HG03066 (cell line): ENCODE data around the gene GASK1A.

ENCODE experiments used
- ATAC-seq: cut with Tn5 transposase; IDR thresholded peaks from one replicate; pipeline ENCODE4 v1.9.1; 2021; ENCODE audit warnings: low read depth; ENCODE audit not compliant: unreplicated experiment

The GASK1A gene

DNA sequence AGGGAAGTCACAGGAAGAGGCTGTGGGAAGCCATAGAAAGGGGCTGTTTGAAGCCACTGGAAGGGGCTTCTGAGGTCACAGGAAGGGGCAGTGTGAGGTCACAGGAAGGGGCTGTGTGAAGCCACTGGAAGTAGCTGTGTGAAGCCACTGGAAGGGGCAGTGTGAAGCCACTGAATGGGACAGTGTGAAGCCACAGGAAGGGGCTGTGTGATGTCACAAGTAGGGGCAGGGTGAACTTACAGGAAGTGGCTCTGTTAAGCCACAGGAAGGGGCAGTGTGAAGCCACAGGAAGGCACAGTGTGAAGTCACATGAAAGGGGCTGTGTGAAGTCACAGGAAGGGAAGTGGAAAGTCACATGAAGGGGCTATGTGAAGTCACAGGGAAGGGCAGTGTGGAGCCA, 33.1 kb downstream of the GASK1A start:
- no peak for ATAC-seq

DNA sequence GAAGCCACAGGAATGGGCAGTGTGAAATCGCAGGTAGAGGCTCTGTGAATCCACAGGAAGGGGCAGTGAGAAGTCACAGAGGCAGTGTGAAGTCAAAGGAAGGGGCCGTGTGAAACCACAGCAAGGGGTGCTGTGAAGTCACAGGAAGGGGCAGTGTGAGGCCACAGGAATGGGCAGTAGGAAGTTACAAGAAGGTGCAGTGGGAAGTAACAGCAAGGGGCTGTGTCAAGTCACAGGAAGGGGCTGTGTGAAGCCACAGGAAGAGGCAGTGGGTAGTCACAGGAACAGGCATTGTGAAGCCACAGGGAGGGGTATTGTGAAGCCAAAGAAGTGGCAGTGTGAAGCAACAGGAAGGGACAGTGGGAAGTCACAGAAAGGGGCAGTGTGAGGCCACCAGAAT, 34.1 kb downstream of the GASK1A start:
- ATAC-seq, result no peak

DNA sequence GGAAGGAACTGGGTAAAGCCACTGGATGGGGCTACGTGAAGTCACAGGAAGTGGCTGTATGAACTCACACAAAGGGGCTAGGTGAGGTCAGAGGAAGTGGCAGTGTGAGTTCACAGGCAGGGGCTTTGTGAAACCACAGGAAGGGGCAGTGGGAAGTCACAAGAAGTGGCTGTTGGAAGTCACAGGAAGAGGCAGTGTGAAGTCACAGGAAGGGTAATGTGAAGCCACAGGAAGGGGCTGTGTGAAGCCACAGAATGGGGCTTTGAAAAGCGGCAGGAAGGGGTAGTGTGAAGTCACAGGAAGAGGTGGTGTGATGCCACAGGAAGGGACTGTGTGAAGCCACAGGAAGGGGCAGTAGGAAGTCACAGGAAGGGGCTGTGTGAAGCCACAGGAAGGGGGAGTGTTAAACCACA, 34.6 kb downstream of the GASK1A start:
- no peak for ATAC-seq

DNA sequence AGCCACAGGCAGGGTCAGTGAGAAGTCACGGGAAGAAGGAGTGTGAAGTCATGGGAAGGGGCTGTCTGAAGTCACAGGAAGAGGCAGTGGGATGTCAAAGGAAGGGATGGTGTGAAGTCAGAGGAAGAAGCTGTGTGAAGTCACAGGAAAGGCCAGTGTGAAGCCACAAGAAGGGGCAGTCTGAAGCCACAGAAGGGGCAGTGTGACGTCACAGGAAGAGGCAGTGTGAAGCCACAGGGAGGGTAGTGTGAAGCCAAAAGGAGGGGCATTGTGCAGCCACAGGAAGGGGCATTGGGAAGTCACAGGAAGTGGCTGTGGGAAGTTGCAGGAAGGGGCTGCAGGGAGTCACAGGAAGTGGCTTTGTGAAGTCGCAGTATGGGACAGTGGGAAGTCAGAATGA, 35.1 kb downstream of the GASK1A start:
- ATAC-seq, result no peak

DNA sequence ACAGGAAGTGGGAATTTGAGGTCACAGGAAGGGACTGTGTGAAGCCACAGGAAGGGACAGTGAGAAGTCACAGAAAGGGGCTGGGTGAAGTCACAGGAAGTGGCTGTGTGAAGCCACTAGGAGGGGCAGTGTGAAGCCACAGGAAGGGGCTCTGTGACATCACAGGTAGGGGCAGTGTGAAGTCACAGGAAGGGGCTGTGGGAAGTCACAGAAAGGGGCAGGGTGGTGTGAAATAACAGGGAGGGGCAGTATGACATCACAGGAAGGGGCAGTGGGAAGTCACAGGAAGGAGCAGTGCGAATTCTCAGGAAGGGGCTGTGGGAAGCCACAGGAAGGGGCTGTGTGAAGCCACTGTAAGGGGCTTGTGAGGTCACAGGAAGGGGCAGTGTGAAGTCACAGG, 35.8 kb downstream of the GASK1A start:
- ATAC-seq, result no peak

DNA sequence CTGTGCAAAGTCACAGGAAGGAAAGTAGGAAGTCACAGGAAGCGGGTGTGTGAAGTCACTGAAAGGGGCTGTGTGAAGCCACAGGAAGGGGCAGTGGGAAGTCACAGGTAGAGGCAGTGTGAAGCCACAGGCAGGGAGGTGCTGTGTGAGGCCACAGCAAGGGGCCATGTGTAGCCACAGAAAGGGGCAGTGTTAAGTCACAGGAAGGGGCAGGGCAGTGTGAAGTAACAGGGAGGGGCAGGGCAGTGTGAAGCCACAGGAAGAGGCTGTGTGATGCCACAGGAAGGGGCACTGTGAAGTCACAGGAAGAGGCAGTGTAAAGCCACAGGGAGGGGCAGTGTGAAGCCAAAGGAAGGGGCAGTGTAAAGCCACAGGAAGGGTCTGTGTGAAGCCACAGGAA, 36.5 kb downstream of the GASK1A start:
- no peak for ATAC-seq

DNA sequence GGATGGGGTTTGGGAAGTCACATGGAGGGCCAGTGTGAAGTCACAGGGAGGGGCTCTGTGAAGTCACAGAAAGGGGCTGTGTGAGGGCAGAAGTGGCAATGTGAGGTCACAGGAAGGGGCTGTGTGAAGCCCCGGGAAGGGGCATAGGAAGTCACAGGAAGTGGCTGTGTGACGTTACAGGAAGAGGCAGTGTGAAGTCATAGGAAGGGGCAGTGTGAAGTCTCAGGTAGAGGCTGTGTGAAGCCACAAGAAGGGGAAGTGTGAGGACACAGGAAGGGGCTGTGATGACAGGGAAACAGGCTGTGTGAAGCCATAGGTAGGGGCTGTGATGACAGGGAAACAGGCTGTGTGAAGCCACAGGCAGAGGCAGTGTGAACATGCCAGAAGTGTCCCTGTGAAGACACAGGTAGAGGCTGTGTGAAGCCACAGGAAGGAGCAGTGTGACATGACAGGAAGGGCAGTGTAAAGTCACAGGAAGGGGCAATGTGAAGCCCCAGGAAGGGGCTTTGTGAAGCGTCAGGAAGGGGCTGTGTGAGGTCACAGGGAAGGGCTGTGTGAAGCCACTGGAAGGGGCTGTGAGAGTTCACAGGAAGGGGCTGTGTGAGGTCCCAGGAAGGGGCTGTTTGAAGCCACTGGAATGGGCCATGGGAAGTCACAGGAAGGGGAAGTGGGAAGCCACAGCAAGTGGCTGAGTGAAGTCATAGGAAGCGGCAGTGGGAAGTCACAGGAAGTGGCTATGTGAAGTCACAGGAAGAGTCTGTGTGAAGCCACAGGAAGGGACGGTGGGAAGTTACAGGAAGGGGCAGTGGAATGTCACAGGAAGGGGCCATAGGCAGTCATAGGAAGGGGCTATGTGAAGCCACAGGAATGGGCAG, 37.1 kb downstream of the GASK1A start:
- no peak for ATAC-seq

DNA sequence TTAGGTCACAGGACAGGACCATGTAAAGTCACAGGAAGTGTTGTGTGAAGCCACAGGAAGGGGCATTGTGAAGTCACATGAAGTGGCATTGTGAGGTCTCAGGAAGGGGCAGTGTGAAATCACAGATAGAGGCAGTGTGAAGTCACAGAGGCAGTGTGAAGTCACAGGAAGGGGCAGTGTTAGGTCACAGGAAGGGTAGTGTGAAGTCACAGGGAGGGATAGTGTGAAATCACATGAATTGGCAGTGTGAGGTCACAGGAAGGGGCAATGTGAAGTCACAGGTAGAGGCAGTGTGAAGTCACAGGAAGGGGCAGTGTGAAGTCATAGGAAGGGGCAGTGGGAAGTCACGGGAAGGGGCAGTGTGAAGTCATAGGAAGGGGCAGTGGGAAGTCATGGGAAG, 37.9 kb downstream of the GASK1A start:
- no peak for ATAC-seq

DNA sequence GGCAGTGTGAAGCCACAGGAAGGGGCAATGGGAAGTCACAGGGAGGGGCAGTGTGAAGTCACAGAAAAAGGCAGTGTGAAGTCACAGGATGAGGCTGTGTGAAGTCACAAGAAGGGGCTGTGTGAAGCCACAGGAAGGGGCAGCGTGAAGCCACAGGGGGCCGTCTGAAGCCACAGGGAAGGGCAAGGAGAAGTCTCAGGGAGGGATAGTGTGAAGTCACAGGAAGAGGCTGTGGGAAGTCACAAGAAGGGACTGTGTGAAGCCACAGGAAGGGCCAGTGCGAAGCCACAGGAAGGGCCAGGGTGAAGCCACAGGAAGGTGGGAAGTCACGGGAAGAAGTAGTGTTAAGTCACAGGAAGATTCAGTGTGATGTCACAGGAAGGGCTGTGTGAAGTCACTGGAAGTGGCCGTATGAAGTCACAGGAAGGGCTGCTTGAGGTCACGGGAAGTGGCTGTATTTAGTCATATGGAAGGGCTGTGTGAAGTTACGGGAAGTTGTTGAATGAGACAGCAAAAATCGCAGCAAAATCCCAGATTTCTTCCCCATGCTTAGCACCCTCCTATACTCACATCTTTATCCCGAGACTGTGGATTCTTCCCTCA, 38.6 kb downstream of the GASK1A start:
- ATAC-seq, result no peak

DNA sequence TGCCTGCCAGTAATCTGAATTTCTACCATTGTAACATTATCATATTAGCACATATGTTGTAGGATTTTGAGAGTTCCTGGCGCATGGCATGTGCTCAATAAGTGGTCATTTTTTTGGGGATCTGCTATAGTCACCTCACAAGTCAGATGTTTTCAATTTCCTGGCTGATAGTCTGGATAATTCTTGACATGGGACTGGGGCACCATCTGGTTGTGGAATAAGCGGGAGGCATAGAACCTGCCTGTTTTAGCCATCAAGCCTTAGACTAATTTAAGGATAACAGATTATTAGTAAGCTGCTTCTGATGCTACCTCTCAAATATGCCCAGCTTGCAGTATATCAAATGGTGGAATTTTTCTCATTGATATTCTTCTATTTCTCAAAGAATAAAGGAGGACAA, 39.1 kb downstream of the GASK1A start:
- no peak for ATAC-seq

DNA sequence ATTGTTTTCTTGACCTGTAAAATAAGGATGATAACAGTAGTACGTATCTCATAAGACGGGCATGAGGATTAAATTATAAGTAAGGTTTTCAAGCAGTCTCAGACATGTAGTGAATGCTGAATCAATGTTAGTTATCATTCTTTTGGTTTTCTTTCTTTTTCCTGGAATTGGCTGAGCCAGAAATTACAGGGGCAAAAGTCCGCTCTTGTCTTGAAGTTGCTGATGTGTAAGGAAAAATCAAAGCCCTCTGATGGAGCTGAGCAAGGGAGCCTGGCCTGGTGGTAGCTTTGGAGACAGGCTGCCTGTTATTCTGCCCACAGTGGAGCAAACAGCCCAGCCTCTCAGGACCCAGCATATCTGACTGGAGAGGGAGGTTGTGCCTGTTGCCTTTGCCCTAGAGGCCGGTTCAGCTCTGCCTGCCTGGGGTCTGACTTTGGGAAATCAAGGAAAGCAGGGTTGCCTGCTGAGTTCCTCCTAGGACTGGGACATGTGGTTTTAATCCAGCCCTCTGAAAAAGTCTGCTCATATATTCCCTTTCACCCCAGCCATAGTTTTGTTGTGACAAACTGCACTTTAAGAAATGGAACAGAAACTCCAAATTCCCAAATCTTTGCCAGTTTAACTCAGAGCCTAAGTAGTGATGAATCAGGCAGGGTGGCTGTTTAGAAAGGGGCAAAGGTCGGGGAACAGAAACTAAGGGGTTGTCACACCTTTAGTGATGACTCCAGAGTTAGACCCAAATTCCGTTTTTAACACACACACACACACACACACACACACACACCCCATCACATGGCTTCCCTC, 40.1 kb downstream of the GASK1A start:
- no peak for ATAC-seq

DNA sequence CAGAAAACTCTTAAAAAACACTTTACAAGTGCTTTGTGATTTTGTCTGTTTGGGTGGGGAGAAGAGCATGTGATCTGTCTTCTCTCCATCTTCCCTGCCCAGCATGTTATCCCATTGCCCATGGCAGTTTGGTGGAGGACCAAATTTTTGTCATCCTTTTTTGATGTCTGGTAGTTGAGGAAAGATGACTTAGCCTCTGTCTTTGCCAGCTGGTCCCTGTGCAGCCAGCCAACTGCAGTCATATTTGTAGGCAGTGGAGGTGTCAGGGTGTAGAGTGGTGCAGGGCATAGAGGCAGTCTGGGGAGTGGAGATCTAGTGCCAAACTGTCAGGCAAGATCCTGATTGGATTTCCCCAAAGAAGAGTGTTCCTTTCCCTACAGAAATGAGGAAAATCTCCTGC, 40.7 kb downstream of the GASK1A start:
- ATAC-seq, result no peak

DNA sequence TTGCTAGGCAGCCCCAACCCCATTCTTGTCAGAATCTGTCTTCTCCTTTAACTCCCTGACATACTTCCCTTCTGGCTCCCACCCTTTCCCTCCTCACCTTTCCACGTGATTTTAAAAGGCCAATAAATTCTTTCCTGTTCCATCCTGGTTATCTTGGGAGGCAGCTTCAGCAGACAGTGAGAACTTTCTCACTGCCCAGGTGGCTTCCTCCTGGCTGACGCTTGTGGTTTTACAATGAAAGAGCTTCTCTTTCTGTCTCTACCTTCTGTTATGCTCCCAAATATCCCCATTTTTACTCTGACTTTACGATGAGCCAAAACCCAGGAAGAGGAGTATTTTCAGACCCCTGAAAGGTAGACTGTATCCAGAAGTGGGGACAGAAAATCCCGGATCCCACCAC, 42.1 kb downstream of the GASK1A start:
- no peak for ATAC-seq

DNA sequence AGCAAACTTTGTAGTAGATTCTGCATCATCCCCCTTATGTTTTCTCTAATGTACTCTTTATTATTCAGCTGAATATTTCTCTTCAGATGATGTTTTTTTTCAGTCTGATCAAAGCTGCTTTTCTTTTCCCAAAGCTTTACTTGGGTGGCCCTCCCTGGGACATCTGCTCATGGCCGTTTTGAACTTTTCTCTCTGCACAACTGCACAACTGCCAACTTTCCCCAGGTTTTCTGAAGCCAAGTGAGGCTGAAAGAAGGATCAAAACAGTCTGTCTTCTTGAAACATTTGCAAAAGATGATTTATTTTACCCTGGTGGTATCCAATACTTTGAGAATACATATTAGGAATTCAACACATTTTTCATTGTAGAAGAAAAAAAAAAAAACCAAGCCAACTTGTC, 43.0 kb downstream of the GASK1A start:
- ATAC-seq, result no peak

DNA sequence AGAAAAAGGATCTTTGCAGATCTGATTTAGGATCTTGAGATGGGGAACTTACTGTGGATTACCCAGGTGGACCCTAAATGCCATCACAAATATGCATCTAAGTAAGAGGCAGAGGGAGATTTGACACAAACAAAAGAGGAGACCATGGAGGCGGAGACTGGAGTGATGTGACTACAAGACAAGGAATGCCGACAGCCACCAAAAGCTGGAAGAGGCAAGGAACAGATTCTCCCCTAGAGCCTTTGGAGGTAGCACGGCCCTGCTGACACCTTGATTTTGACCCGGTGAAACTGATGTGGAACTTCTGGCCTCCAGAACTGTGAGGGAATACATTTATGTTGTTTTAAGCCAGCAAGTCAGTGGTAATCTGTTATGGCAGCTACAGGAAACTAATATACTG, 44.0 kb downstream of the GASK1A start:
- no peak for ATAC-seq

DNA sequence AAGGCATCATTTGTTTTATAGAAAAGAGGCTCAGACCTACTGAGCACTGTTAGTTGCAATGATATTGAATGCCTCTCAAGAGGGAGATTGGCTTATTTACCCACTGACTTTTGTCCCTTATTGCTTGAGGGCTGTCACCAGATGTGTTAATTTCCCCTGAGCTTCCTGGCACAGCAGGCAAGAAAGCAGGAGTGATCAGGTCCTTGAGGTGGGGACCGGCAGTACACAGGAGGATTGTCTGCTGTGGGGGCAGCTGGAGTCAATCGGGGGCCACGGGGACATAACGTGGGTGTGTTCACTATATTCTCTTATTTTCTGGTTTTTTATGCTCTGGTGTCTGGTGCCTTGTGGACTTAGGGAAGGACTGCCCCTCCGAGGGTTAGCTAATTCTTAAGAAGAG, 44.6 kb downstream of the GASK1A start:
- ATAC-seq, result no peak

DNA sequence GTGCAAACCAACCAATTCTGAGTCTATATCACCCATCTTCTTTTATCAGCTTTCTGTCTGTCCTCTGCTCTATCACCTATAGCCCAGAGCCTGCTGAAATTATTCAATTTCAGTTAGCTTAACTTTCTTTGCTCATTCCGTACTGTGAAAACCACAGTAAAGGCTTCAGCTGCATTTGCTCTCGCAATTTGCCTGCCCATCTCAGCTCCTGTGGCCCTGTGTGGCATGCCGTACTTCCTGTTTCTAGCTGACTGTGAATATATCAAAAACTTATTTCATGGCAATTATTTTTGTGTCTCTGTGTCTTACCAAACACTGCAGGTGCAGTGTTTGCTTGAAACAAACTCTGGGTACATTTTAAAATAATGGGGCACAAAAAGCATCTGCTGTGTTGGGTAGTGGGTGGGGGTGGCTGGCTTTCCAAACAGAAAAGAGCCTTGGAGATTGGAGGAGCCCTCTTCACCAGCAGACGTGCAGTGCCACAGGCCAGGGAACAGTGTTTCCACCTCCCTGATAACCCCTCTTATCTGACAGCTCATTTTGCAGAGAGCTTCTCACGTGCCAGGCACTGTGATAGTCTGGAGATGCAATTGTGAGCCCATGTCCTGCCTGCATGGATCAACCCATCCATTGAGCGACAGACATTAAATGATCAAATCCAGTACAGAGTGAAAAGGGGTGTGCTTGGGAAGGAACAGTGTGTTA, 45.2 kb downstream of the GASK1A start:
- no peak for ATAC-seq

DNA sequence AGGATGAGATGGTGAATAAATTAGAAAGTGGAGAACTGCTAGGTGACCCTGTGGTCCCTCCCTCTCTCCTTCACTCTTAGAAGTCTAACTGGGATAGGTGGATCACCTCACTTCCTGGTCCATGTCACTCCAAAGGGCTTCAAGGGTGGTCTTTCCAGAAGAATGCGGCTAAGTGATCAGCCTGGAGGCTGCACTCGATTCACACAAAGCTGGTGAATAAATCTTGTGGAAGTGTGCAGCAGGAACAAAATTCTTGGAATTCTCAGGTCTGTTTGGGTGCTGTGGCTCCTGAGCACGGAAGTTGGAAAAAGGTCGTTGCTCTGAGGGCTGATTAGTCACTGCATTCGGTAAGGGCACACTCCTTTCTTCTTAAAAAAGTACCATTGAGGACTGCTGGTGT, 46.3 kb downstream of the GASK1A start:
- ATAC-seq, result no peak

DNA sequence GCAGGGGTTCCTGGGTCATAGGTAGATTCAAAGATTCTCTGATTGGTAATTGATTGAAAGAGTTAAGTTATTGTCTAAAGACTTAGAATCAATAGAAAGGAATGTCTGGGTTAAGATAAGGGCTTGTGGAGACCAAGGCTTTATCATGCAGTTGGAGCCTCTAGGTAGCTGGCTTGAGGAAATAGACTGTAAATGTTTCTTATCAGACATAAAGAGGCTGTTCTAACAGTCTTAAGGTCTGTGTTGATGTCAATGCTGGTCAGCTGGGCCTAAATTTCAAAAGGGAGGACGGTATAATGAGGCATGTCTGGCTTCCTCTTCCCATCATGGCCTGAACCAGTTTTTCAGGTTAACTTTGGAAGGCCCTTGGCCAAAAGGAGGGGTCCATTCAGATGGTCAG, 48.9 kb downstream of the GASK1A start:
- ATAC-seq, result no peak

DNA sequence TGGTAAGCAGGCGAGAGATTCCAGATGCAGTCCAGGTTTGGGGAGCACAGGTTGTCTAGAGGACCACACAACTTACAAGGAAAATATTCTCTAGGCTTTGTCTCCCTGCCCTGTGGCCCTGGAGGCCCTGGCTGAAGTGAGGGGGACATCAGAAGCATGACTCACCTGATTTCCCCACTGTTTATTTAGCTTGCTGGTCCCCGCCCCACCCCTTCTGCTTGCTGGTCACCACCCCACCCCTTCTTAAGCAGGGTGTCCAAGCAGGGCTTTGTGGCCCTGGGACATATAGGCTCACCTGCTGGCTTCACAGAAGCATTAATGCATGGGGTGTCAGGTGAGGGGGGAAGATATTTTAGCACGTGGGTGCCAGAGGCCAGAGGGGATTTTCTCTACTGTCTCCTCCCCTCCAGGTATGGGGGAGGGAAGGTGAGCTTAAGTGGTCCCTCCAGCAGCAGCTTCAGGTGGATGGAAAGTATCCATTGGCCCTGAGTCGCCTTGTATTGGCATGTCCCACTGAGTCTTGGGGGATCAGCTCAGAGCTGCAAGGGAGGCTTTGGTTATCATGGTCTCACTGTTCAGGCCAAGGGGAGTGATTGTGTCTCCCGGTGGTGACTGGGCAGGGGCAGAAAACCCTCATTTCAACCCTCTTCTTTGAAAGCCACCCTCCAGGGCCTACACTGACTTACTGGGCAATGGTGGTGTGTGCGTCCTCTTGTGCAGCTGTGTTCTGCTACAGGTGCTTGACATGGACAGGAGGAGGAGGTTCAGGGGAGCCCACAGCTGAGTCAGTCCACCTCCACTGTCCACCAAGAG, 49.8 kb downstream of the GASK1A start:
- ATAC-seq, result no peak
